CD4-positive, alpha-beta T cell treated with Interferon gamma for 1 hour (primary cell): ENCODE results near the gene HELZ.
A peak's percentile ranks its signal among the peaks of the same experiment; 100 is the strongest.
"Not testable (repeated sequence)": the region's sequence is repeated elsewhere in the genome, so short reads cannot be mapped to it uniquely, and the experiment has no call there.

Source experiments
- DNase-seq: peaks from one replicate; pipeline ENCODE4 v3.0.0-alpha.2; 2020

Gene HELZ

GRCh38 chr17:67227488-67227887 lies 17.5 kb downstream of the HELZ start:
- DNase-seq = no peak

GRCh38 chr17:67225316-67225715 lies 19.7 kb downstream of the HELZ start:
- no peak for DNase-seq

GRCh38 chr17:67224736-67225135 lies 20.3 kb downstream of the HELZ start:
- no peak for DNase-seq

- no peak for DNase-seq
Observed at GRCh38 chr17:67223924-67224323, 21.1 kb downstream of the HELZ start.

- peak; percentile 27 for DNase-seq
Observed at GRCh38 chr17:67221062-67221998, 23.7 kb downstream of the HELZ start.

GRCh38 chr17:67218385-67218950 lies 26.5 kb downstream of the HELZ start:
- DNase-seq = no peak

GRCh38 chr17:67217446-67217845 lies 27.6 kb downstream of the HELZ start:
- no peak for DNase-seq

- no peak for DNase-seq
Observed at GRCh38 chr17:67216578-67217320, 28.2 kb downstream of the HELZ start.

- DNase-seq = no peak
Observed at GRCh38 chr17:67215991-67216421, 29.0 kb downstream of the HELZ start.

GRCh38 chr17:67212714-67213417 lies 32.1 kb downstream of the HELZ start:
- DNase-seq = no peak

- DNase-seq = no peak
Observed at GRCh38 chr17:67212231-67212630, 32.8 kb downstream of the HELZ start.

GRCh38 chr17:67211742-67212141 lies 33.3 kb downstream of the HELZ start:
- DNase-seq = no peak

GRCh38 chr17:67210915-67211314 lies 34.1 kb downstream of the HELZ start:
- DNase-seq = no peak

GRCh38 chr17:67208232-67208631 lies 36.8 kb downstream of the HELZ start:
- DNase-seq = no peak

- DNase-seq = no peak
Observed at GRCh38 chr17:67203818-67204217, 41.2 kb downstream of the HELZ start.

- DNase-seq = no peak
Observed at GRCh38 chr17:67202503-67202902, 42.5 kb downstream of the HELZ start.

- DNase-seq = no peak
Observed at GRCh38 chr17:67200727-67201301, 44.2 kb downstream of the HELZ start.

GRCh38 chr17:67198131-67198530 lies 46.9 kb downstream of the HELZ start:
- no peak for DNase-seq

GRCh38 chr17:67197023-67197422 lies 48.0 kb downstream of the HELZ start:
- not testable (repeated sequence) for DNase-seq

GRCh38 chr17:67196422-67196821 lies 48.6 kb downstream of the HELZ start:
- DNase-seq = no peak

- DNase-seq = no peak
Observed at GRCh38 chr17:67194134-67194533, 50.9 kb downstream of the HELZ start.

GRCh38 chr17:67187927-67188326 lies 57.1 kb downstream of the HELZ start:
- no peak for DNase-seq

- no peak for DNase-seq
Observed at GRCh38 chr17:67186782-67187181, 58.2 kb downstream of the HELZ start.
